Measurements from ENCODE around the gene GALK2. TPM values are rescaled to one million over a fixed set of nuclear protein-coding genes. Genes with fewer than 3 reads are reported as not detected.
"Not testable (repeated sequence)": the region's sequence is repeated elsewhere in the genome, so short reads cannot be mapped to it uniquely, and the experiment has no call there.

The GALK2 gene
- total RNA-seq, 1 experiment from 2014 or later: 59.4 TPM

DNA sequence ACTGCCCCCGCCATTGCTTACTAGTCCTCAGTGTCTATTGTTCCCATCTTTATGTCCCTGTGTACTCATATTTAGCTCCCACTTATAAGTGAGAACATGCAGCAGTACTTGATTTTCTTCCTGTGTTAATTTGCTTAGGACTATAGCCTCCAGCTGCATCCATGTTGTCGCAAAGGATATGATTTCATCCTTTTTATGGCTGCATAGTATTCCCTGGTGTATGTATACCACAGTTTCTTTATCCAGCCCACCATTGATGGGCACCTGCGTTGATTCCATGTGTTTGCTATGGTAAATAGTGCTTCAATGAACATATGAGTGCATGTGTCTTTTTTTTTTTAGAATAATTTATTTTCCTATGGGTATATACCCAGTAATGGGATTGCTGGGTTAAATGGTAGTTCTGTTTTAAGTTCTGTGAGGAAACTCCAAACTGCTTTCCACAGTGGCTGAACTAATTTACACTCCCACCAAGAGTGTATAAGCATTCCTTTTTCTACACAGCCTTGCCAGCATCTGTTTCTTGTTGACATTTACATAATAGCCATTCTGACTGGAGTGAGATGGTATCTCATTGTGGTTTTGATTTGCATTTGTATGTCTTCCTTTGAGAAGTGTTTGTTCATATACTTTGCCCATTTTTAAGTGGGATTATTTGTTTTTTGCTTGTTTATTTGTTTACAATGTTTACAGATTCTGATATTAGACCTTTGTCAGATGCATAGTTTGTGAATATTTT, 53.7 kb downstream of the GALK2 start:
- DNase-seq (ENCODE audit: low spot score): peak; percentile 20

GRCh38 chr15:49225572-49226281, 55.7 kb downstream of the GALK2 start:
- peak; percentile 43 for DNase-seq (ENCODE audit: low spot score)

DNA sequence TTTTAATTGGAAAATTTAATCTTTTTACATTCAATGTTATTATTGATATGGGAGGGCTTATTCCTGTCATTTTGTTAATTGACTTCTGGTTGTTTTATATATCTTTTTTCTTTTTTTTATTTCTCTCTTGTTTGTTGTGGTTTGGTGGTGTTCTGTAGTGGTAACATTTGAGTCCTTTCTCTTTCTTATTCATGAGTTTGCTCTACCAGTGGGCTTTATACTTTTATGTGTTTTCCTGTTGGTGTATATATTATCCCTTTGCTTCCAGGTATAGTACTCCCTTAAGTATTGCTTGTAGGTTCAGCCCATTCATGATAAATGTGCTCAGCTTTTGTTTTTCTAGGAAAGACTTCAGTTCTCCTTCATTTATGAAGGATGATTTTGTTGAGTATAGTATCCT, 57.6 kb downstream of the GALK2 start:
- no peak for DNase-seq (ENCODE audit: low spot score)

GRCh38 chr15:49229922-49230321, 59.9 kb downstream of the GALK2 start:
- no peak for DNase-seq (ENCODE audit: low spot score)

DNA sequence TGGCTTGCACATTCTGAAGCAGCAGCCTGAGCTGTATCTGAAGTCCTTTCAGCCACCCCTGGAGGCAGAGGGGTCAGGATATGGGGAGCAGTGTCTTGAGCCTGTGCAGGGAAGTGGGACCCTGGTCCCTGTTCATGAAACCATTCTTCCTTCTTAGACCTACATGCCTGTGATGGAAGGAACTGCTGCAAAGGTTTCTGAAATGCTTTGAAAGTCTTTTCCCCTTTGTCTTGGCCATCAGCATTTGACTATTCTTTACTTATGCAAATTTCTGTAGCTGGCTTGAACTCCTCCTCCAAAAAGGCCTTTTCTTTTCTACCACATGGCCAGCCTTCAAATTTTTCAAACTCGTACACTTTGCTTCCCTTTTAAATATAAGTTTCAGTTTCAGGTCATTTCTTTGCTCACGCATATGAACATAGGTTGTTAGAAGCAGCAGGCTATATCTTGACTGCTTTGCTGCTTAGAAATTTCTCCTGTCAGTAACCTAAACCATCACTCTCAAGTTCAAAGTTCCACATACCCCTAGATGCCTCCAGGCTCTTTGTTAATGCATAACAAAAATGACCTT, 62.3 kb downstream of the GALK2 start:
- no peak for DNase-seq (ENCODE audit: low spot score)

DNA sequence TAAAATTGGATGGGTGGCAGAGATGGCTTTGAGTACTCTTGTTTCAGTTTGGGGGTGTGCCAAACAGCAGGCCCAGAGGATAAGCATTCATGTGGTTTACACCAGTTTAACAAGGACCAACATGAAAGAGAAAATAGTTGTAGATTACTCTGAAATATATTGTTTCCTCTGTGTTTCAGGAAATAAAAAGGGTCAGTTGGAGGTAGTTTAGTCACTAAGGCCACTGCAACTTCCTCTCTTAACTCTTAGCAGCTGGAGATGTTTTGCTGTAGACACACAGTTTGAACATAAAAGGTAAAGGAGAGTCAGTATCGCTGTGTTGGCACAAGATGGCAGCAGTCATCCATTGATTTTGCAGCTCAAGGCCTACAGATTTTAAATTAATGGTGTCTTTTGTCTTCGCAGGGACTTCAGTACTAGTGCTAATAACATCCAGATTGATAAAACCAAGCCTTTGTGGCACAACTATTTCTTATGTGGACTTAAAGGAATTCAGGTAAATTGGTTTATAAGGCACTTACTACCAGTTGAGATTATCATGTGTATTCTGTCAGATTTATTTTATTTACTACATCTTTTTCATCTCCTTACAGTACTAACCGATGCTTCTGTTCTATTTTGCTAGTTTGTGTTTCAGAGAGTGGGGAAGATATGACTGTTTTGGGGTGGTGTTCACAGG, 65.5 kb downstream of the GALK2 start:
- peak; percentile 89 for DNase-seq (ENCODE audit: low spot score)

DNA sequence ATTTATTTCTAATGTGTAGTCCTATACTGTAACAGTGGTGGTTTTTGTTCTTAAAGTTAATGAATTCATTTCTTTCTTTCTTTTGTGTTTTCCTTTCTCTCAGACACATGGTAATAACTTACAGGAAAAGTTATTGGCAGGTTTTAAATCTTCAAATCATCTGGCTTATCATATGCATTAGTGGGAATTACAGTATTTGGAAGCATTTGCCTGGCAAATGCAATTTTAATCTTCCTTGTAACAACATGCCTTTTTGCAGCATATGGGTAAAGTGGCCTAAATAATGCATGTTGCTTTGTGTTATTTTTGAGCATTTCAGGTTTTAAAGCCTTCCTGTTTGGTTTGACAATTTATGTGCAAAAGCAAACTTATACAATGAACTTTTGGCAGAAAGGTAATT, 66.8 kb downstream of the GALK2 start:
- no peak for DNase-seq (ENCODE audit: low spot score)

DNA sequence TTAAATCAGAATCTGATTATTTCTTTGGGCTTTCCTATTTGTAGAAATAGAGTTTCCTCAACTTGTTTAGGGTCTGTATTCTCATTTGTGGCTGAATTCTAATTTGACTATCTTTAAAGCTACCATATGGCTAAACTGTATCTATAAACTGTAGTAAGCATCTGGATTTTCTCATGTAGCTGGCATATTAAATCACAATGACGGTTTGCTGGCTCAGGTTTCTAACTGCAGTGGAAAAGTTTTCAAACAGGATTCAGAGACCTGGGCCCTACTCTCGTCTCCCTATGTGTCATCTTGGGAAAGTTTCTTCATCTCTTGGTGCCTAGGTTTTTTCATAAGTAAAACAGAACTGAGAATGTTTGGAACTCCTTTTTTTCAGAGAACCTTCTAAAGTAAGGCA, 68.3 kb downstream of the GALK2 start:
- DNase-seq (ENCODE audit: low spot score): peak; percentile 53

DNA sequence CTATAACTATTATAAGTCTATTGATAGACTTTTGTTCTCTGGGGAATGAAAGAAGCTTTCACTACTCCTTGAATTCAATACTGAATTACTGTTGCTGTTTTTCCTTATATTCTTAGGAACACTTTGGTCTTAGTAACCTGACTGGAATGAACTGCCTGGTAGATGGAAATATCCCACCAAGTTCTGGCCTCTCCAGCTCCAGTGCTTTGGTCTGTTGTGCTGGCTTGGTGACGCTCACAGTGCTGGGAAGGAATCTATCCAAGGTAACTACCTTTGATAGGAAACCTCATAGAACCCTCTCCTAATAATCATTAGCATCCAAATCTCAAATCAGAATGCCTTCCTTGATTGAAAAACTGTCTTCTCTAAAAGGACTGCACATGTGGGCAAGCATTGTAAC, 69.1 kb downstream of the GALK2 start:
- no peak for DNase-seq (ENCODE audit: low spot score)

DNA sequence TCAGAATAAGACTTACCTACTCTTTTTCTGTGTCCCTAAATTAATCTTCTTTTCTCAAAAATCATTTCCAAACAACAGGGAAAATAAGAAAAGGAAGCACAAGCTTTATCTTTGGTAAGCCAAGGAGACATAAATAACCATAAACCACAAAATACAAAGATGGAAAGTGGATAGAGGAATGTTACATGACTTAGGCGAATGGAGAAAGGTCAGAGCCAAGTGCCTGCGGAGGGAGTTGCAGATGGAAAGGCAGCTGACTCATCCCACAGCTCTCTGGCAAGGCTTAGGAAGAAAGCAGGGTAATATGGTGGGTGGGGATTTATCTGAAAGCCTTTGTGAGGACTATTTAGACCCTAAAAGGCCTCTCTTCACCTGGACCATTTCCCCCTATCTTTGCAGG, 72.8 kb downstream of the GALK2 start:
- peak; percentile 85 for DNase-seq (ENCODE audit: low spot score)

DNA sequence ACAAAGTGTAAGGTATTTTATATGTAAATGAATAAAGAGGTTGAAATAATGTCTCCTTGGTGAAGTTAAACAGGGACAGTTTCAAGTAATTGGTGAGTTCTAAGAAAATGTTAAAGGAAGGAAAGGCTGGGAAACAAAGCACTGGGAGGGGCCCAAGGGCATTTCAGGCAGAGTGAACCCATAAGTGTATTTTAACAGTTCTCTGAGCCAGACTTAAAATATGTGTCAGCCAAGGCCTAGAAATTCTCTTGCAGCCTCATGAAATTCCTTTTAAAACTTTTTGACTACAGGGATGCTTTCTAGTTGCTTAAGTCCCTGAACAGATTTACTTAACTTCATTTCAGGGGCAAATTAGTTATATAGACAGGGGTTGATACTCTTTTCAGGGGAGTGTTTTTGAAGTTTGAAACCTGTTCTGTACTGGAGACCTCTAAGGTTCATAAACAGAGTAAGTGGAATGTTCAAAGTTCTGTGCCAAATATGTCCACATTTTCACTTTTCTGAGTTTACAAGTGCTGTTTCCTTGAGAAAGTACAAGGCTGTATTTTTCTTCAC, 77.6 kb downstream of the GALK2 start:
- DNase-seq (ENCODE audit: low spot score): no peak

- no peak for DNase-seq (ENCODE audit: low spot score)
Measured at GRCh38 chr15:49248291-49248690, 78.2 kb downstream of the GALK2 start.

DNA sequence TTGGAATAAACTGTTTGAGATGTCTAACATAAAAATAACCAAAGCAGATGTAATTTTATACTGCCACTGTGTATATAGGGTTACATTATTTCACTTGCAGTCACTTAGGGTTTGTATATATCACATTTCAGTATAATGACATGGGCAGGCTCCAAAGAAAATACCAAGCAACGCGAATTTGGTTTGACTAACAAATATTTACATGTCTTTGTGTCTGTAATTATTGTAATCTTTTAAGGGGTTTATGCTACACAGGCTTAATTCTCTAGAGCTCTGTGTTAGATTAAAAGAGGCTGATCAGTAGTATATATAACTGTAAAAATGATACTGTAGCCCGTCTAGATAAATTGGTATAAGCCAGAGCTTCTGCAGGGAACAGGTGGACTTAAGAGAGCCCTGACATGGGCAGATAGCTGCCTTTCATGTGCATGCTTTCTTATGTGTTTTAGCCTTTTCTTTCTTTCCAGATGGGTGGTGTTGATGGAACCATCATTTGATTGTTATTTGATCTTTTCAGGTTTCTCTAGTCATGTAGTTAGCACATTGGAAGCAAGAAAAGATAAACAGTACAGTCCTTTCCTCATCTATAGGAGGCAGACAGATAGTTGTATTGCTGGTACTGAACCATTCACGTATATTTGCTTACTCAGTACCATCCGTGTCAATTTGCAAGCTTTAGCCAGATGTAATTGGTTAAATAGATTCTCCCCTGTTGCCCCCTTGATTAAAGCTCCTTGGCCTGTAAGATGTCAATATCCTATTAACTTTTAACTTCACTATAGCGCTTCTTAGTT, 86.1 kb downstream of the GALK2 start:
- DNase-seq (ENCODE audit: low spot score): peak; percentile 76

DNA sequence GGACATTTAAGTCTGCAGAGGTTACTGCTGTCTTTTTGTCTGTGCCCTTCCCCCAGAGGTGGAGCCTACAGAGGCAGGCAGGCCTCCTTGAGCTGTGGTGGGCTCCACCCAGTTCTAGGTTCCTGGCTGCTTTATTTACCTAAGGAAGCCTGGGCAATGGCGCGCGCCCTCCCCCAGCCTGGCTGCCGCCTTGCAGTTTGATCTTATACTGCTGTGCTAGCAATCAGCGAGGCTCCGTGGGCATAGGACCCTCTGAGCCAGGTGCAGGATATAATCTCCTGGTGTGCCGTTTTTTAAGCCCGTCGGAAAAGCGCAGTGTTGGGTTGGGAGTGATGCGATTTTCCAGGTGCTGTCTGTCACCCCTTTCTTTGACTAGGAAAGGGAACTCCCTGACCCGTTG, 95.1 kb downstream of the GALK2 start:
- not testable (repeated sequence) for DNase-seq (ENCODE audit: low spot score)

DNA sequence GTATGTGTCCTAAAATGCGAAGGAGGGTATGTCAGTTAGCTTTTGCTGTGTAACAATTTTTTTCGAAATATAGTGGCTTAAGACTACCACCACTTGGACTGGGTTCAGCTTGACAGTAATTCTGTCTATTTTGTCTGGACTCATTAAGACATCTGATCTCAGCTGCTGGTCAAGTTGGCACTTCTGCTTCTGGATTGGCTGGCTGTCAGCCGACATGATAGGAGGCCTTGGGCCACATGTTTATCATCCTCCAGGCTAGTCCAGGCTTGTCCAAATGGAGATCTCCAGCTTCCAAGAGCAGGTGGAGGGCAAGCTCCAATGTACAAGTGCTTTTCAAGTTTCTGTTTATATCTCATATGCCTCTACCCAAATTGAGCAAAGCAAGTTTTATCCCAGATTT, 95.9 kb downstream of the GALK2 start:
- no peak for DNase-seq (ENCODE audit: low spot score)

- peak; percentile 22 for DNase-seq (ENCODE audit: low spot score)
Measured at GRCh38 chr15:49270541-49271421, 100.7 kb downstream of the GALK2 start.

DNA sequence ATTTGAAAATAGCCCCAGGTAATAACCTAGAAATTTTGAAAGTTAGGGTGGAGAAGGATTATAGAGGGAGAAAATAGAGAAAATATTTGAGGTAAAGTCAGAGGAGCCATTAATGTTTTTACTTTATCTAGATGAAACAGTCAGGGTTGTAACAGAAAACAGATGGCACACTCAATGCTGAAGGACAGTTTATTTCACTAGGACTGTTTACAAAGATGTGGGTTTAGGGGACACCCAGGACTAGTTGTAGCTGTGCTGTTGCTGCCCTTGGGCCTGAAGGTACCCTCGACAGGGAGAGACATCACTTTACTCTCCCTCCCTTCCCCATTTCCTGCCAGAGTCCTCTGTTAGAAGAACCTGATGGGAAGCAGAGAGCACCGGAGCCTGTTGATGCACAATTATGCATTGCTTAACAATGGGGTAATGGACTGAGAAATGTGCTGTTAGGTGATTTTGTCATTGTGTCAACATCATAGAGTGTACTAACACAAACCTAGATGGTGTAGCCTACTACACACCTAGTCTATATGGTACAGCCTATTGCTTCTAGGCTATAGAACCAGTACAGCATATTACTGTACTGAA, 103.8 kb downstream of the GALK2 start:
- peak; percentile 6 for DNase-seq (ENCODE audit: low spot score)

- no peak for DNase-seq (ENCODE audit: low spot score)
Measured at GRCh38 chr15:49278751-49279150, 108.7 kb downstream of the GALK2 start.

DNA sequence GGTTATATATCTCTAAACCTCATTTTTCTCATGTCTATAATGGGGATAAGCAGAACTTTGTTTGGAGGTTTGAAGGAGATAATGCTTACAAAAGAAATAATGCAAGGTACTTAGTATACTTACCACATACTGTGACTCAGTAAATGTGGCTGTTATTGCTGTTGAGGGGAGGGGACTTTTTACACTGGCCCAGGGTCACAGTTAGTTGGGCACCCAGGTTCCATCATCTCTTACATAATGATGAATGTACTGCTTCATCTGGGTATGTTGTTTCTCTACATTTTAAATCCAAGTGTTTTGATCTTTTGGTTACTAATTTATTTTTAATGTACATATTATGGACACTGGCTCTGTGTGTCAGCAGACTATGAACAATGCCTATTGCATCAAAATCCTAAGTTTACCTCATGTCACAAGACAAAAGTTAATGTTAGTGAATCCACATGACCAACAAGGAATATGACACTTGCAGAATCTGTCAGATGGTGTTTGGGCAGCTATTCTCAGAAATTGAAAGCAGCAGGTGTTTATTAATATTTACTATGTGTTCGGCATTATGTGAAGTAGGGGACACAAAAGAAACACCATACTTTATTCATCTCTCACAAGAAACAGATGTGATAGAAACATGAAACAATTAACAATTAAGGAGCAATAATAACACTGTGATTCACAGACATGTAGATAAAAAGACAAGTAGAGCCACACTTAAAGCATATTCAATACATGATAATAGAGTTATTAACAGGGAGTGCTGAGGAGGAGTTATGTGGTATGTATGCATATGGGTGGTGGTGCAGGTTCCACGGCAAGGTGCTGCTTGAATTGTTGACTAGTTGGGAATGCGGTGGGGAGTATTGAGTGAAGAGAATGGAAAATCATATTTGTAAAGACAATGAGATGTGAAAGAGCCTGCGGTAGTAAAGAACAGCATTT, 109.7 kb downstream of the GALK2 start:
- DNase-seq (ENCODE audit: low spot score): no peak
